ENCODE data around the gene RAB44.

RAB44 gene

DNA sequence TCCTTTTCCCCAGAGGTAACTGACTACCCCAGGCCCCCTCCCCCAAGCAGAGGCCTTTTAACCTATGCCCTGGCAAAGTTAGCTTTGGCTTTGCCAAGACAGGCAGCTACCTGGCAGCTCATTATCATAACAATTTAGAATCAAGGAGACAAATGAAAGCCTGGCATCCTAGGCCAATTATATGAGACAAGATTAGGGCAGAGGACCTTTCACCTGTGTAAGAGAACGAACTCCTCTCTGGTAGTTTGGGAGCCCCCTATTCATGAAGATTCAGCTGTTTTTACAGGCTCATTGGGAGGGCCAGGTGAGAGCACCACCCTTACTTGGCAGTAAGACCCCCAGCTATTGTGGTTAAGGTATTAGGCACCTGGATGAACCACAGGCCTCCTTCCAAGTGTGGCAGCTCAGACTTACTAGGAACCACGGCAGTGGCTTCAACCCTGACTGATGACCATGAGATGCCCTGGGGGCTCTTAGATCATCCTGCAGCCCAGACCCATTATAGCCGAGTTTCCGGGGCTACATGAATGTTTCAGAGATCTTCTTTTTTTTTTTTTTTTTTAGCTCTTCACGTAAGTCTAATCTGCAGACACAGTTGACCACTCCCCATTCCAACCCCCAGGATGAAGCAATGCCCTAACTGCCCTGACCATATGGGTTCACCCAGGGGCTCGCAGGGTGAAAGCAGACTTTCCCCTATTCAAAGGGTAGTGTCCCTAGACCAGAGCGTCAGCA is 56.2 kb downstream of the RAB44 start:
- no peaks in the 10 kb centered on the region for H3K36me3 ChIP-seq (ENCODE audit: control insufficient read depth, insufficient read depth, low read length)
- H3K4me3 ChIP-seq (ENCODE audit: low read depth, low read length), result no peak overlapping the region
- H3K27me3 ChIP-seq (ENCODE audit: control insufficient read depth, insufficient read depth, low read length), result no peaks in the 10 kb centered on the region
- no peak overlapping the region for H3K9ac ChIP-seq (ENCODE audit: low read depth, low read length)
- H3K9me3 ChIP-seq (ENCODE audit: control insufficient read depth, insufficient read depth, low read length), result no peaks in the 10 kb centered on the region
- H3K4me1 ChIP-seq (ENCODE audit: control insufficient read depth, insufficient read depth, low read length), result no peaks in the 10 kb centered on the region

DNA sequence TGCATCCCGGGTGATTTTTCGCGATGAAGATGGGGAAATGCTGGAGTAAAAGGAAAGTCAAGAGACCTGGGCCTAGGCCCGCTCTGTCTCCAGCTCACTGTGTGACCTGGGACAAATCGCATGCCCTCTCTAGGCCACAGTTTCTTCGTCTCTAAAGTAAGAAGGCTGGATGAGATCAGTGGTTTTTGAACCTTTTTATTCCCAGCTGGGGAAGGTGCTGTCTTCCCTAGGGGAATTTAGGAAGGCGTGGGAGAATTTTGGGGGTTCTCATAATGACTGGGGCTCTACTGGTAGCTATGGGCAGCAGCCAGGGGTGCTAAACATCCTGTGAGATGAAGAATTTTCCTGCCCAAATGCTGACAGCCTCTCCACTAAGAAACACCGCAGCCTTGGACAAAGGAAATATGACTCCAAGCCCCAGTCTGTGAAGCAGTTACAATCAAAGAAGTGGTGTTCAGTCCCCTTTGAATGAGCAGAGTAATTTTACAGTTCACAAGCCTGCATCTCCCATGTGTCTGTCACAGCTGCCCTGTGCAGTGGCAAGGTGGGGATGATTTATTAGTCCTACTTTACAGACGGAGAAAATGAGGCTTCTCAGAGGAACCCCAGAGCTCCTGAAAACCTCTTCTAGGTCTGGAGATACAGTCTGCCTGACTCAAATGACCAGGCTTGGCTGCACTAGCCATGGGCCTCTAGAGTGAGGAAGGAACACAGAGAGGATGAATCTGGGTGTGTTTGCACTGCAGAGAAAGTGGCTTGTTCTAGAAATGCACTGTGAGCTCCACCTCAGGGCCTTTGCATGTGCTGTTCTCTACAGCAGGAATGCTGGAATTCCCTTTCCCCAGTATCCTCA is 57.2 kb downstream of the RAB44 start:
- Histone ChIP-seq H3K27me3 (ENCODE audit: control insufficient read depth, insufficient read depth, low read length) (no peaks in the 10 kb centered on the region), H3K4me3 (ENCODE audit: low read depth, low read length) (no peak overlapping the region), H3K4me1 (ENCODE audit: control insufficient read depth, insufficient read depth, low read length) (no peaks in the 10 kb centered on the region), H3K36me3 (ENCODE audit: control insufficient read depth, insufficient read depth, low read length) (no peaks in the 10 kb centered on the region), H3K9ac (ENCODE audit: low read depth, low read length) (no peak overlapping the region), H3K9me3 (ENCODE audit: control insufficient read depth, insufficient read depth, low read length) (no peaks in the 10 kb centered on the region)

DNA sequence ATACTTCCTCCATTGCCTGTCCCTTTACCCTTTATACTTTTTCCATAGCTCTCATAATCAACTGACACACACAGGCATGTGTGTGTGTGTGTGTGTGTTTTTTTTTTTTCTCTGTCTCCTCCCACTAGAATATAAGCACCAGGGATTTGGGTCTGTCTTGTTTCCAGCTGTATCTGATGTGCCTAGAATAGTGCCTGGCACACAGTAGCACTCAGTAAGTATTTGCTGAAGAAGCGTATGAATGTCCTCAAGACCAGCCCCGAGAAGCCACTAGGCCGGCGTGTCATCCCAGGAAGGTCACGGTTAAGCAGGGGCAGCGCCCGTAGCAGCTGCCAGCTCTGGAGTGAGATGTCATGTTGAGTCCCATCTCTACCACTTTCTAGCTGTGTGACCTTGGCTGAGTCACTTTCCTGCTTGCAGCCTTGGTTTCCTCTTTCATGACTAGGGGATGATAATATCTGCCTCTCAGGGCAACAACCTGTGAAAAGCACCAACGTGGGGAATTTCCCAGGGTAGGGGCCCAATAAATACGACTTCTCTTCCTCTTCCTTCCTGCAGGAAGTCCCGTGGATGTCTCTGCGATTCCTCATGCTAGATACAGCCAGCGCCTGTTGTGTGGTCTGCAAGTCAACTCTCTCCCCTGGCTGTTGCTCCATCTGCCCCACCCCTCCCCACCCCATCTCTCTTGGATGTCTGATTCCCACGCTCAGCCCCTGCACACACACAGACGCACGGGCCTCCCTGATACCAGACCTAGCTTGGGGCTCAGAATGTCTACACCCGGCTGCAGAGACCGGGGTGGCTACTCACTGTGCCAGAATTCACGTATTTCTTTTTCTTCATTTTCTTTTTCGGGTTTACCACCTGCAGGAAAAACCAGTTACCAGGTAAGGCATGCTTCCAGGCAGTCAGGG is 58.1 kb downstream of the RAB44 start:
- Histone ChIP-seq H3K9me3 (ENCODE audit: control insufficient read depth, insufficient read depth, low read length) (no peaks in the 10 kb centered on the region), H3K9ac (ENCODE audit: low read depth, low read length) (no peak overlapping the region), H3K4me3 (ENCODE audit: low read depth, low read length) (no peak overlapping the region), H3K4me1 (ENCODE audit: control insufficient read depth, insufficient read depth, low read length) (no peaks in the 10 kb centered on the region), H3K36me3 (ENCODE audit: control insufficient read depth, insufficient read depth, low read length) (no peaks in the 10 kb centered on the region), H3K27me3 (ENCODE audit: control insufficient read depth, insufficient read depth, low read length) (no peaks in the 10 kb centered on the region)

DNA sequence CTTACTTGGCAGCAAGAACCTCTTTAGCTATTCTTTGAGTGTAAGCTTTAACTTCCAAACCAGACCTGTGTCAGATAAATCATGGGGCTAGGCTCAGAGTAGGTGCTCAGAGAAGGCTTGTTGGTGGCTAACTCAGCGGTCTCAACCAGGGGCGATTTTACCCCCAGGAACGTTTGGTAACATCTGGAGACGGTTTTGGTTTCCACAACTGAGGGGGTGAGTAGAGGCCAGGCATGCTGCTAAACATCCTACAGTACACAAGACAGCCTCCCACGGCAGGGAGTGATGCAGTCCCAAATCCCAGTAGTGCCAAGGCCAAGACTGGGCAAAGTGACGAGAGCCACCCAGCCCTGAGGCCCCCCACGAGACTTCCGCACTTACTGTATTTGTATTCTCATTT is 59.2 kb downstream of the RAB44 start:
- H3K4me3 ChIP-seq (ENCODE audit: low read depth, low read length), result no peak overlapping the region

DNA sequence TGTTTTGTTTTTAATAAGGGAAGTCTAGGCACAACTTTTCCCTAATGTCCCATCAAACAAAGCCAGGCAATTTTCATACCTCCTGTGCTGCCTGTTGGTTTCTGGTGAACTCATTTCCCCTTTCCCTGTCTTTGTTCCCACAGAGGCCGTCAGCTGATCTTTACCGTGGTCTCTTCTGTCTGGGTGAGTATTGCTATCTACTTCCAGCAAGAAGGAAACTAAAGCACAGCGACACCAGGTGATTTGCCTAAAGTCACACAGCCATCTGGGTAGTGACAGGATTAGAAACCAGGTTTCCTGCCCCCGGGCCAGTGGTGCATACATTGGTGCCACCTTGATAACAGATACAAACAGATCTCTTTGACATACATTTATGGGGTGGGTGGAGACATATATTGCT is 59.6 kb downstream of the RAB44 start:
- H3K36me3 ChIP-seq (ENCODE audit: control insufficient read depth, insufficient read depth, low read length), result no peaks in the 10 kb centered on the region
- H3K9ac ChIP-seq (ENCODE audit: low read depth, low read length), result no peak overlapping the region
- no peaks in the 10 kb centered on the region for H3K4me1 ChIP-seq (ENCODE audit: control insufficient read depth, insufficient read depth, low read length)
- H3K27me3 ChIP-seq (ENCODE audit: control insufficient read depth, insufficient read depth, low read length), result no peaks in the 10 kb centered on the region
- H3K4me3 ChIP-seq (ENCODE audit: low read depth, low read length), result no peak overlapping the region
- no peaks in the 10 kb centered on the region for H3K9me3 ChIP-seq (ENCODE audit: control insufficient read depth, insufficient read depth, low read length)

More for the DNA sequence above, 59.2 kb downstream of the RAB44 start:
- Histone ChIP-seq H3K9me3 (ENCODE audit: control insufficient read depth, insufficient read depth, low read length) (no peaks in the 10 kb centered on the region), H3K9ac (ENCODE audit: low read depth, low read length) (no peak overlapping the region), H3K27me3 (ENCODE audit: control insufficient read depth, insufficient read depth, low read length) (no peaks in the 10 kb centered on the region), H3K4me1 (ENCODE audit: control insufficient read depth, insufficient read depth, low read length) (no peaks in the 10 kb centered on the region), H3K36me3 (ENCODE audit: control insufficient read depth, insufficient read depth, low read length) (no peaks in the 10 kb centered on the region)

DNA sequence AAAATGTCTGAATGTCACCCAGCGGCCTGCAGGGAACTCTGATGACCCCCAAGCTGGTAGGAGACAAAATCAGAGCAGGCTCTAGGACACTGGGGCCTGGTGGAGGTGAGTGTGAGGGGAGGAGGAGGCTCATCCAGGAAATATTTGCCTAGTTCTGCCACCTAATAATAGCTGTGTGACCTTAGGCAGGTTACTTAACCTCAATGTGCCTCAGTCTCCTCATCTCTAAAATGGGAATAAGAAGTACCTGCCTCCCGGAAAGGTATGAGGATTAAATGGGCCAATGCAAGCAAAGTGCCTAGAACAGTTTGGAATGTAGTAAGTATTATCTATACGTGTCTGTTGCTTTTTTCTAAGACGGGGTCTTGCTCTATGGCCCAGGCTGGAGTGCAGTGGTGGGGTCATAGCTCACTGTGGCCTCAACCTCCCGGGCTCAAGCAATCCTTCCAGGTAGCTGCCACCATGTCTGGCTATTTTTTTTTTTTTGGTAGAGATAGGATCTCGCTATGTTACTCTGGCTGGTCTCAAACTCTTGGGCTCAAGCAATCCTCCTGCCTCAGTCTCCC is 60.4 kb downstream of the RAB44 start:
- no peaks in the 10 kb centered on the region for H3K4me1 ChIP-seq (ENCODE audit: control insufficient read depth, insufficient read depth, low read length)
- no peaks in the 10 kb centered on the region for H3K27me3 ChIP-seq (ENCODE audit: control insufficient read depth, insufficient read depth, low read length)
- H3K9me3 ChIP-seq (ENCODE audit: control insufficient read depth, insufficient read depth, low read length), result no peaks in the 10 kb centered on the region
- no peak overlapping the region for H3K4me3 ChIP-seq (ENCODE audit: low read depth, low read length)
- no peak overlapping the region for H3K9ac ChIP-seq (ENCODE audit: low read depth, low read length)
- no peaks in the 10 kb centered on the region for H3K36me3 ChIP-seq (ENCODE audit: control insufficient read depth, insufficient read depth, low read length)

DNA sequence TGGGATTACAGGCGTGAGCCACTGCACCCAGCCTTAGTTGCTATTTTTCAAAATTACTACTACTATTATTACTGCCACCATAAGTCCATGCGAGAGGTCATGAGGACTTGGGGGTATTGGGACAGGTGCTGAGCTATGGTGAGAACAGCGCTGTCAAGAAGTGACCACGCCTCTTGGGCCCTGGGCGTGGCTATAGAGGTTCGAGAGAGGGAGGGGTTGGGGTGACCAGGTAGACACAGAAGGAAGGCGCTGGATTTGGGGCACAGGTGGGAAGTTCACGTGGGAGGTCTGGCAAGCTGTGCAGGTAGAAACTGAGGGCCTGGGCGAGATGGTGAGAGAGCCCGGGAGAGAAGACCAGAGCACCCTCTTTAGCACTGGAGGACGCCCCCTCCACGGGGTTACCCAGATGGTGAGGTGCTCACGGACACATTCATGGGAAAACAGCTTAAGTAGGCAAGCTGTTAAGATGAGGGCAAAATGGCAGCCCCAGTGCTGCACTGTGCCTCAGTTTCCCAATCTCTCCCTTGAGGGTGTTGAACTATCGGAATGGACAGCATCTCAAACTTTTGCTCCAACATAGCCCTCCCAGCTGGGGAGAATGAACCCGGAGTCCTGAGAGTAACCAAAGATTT is 61.0 kb downstream of the RAB44 start:
- Histone ChIP-seq H3K4me3 (ENCODE audit: low read depth, low read length) (no peak overlapping the region), H3K9me3 (ENCODE audit: control insufficient read depth, insufficient read depth, low read length) (no peaks in the 10 kb centered on the region), H3K4me1 (ENCODE audit: control insufficient read depth, insufficient read depth, low read length) (no peaks in the 10 kb centered on the region), H3K27me3 (ENCODE audit: control insufficient read depth, insufficient read depth, low read length) (no peaks in the 10 kb centered on the region), H3K36me3 (ENCODE audit: control insufficient read depth, insufficient read depth, low read length) (no peaks in the 10 kb centered on the region), H3K9ac (ENCODE audit: low read depth, low read length) (no peak overlapping the region)

GRCh38 chr6:36759148-36759759 is 61.6 kb downstream of the RAB44 start:
- peaks cover 3% of the 10 kb centered on the region for H3K4me1 ChIP-seq (ENCODE audit: control insufficient read depth, insufficient read depth, low read length)
- H3K9ac ChIP-seq (ENCODE audit: low read depth, low read length), result no peak overlapping the region
- H3K27me3 ChIP-seq (ENCODE audit: control insufficient read depth, insufficient read depth, low read length), result no peaks in the 10 kb centered on the region
- H3K9me3 ChIP-seq (ENCODE audit: control insufficient read depth, insufficient read depth, low read length), result no peaks in the 10 kb centered on the region
- H3K36me3 ChIP-seq (ENCODE audit: control insufficient read depth, insufficient read depth, low read length), result no peaks in the 10 kb centered on the region
- no peak overlapping the region for H3K4me3 ChIP-seq (ENCODE audit: low read depth, low read length)

- Histone ChIP-seq H3K36me3 (ENCODE audit: control insufficient read depth, insufficient read depth, low read length) (no peaks in the 10 kb centered on the region), H3K9me3 (ENCODE audit: control insufficient read depth, insufficient read depth, low read length) (no peaks in the 10 kb centered on the region), H3K9ac (ENCODE audit: low read depth, low read length) (no peak overlapping the region), H3K4me3 (ENCODE audit: low read depth, low read length) (no peak overlapping the region), H3K4me1 (ENCODE audit: control insufficient read depth, insufficient read depth, low read length) (peaks cover 3% of the 10 kb centered on the region), H3K27me3 (ENCODE audit: control insufficient read depth, insufficient read depth, low read length) (no peaks in the 10 kb centered on the region)
These were observed 63.2 kb downstream of the RAB44 start for GRCh38 chr6:36760685-36761435.

GRCh38 chr6:36762123-36762522 is 64.5 kb downstream of the RAB44 start:
- Histone ChIP-seq H3K4me1 (ENCODE audit: control insufficient read depth, insufficient read depth, low read length) (peaks cover 3% of the 10 kb centered on the region), H3K36me3 (ENCODE audit: control insufficient read depth, insufficient read depth, low read length) (no peaks in the 10 kb centered on the region), H3K9ac (ENCODE audit: low read depth, low read length) (no peak overlapping the region), H3K9me3 (ENCODE audit: control insufficient read depth, insufficient read depth, low read length) (no peaks in the 10 kb centered on the region), H3K4me3 (ENCODE audit: low read depth, low read length) (no peak overlapping the region), H3K27me3 (ENCODE audit: control insufficient read depth, insufficient read depth, low read length) (no peaks in the 10 kb centered on the region)

All from iPS-15b (cell line).